OCI-LY1 (cell line): ENCODE measurements around the gene OSBPL3.

Experiments used
- EZH2 ChIP-seq: fragments of 200-600 bp; sonication (generic), shearing (Covaris generic); IDR thresholded peaks from 2 replicates; pipeline ENCODE4 v1.8.0; 2017; ENCODE audit warnings: borderline replicate concordance, mixed run types, mild to moderate bottlenecking, antibody characterized with exemption, low read length, moderate library complexity, mixed read lengths
- TF ChIP-seq, protein P1 (sequence below): fragments of 200-600 bp; sonication (generic), shearing (Covaris generic); IDR thresholded peaks from 2 replicates; pipeline ENCODE4 v1.5.1; 2017; ENCODE audit warnings: mild to moderate bottlenecking, antibody characterized with exemption, low read length, moderate library complexity, mixed read lengths

GRCh38 chr7:24836084-24836483 lies 143.9 kb downstream of the OSBPL3 start:
- TF ChIP-seq EZH2 = no peak
- TF ChIP-seq, protein P1, sequence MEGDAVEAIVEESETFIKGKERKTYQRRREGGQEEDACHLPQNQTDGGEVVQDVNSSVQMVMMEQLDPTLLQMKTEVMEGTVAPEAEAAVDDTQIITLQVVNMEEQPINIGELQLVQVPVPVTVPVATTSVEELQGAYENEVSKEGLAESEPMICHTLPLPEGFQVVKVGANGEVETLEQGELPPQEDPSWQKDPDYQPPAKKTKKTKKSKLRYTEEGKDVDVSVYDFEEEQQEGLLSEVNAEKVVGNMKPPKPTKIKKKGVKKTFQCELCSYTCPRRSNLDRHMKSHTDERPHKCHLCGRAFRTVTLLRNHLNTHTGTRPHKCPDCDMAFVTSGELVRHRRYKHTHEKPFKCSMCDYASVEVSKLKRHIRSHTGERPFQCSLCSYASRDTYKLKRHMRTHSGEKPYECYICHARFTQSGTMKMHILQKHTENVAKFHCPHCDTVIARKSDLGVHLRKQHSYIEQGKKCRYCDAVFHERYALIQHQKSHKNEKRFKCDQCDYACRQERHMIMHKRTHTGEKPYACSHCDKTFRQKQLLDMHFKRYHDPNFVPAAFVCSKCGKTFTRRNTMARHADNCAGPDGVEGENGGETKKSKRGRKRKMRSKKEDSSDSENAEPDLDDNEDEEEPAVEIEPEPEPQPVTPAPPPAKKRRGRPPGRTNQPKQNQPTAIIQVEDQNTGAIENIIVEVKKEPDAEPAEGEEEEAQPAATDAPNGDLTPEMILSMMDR = no peak
